GM19043 (cell line): ENCODE measurements around the gene HARBI1.
"Not testable (repeated sequence)": the region's sequence is repeated elsewhere in the genome, so short reads cannot be mapped to it uniquely, and the experiment has no call there.

Experiments used
- ATAC-seq: cut with Tn5 transposase; IDR thresholded peaks from one replicate; pipeline ENCODE4 v1.9.1; 2021; ENCODE audit warnings: low read depth; ENCODE audit not compliant: unreplicated experiment

HARBI1 gene

DNA sequence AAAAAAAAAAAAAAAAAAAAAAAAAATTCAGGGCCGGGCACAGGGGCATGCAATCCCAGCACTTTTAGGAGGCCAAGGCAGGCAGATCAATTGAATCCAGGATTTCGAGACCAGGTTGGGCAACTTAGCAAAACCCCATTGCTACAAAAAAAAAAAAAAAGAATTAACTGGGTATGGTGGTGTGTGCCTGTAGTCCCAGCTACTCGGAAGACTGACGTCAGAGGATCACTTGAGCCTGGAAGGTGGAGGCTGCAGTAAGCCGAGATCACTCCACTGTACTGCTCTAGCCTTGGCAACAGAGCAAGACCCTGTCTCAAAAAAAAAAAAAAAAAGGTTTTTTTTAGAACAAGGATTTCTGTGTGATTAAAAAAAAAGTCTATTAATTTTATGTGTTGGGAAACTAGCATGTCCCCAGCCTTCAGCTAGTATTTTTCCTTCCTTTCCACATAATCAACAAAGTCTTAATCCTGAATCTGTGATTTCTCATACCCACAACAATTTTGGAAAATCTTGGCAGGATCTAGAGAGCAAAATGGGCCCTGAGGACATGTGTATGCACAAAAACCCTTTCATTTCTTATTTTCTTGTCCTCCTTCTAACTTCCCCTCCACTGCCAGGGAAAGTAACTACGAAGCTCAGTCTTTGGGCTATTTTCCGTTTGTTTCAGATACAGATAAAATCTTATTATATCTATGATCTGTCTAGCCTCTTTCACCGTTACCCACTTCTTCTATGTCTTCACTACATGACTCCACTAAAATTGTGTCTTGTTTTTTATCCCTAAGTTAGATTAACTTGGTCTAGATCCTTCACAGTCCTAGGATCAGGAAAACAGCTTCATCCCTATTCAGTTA is 17.5 kb downstream of the HARBI1 start:
- ATAC-seq, result no peak

DNA sequence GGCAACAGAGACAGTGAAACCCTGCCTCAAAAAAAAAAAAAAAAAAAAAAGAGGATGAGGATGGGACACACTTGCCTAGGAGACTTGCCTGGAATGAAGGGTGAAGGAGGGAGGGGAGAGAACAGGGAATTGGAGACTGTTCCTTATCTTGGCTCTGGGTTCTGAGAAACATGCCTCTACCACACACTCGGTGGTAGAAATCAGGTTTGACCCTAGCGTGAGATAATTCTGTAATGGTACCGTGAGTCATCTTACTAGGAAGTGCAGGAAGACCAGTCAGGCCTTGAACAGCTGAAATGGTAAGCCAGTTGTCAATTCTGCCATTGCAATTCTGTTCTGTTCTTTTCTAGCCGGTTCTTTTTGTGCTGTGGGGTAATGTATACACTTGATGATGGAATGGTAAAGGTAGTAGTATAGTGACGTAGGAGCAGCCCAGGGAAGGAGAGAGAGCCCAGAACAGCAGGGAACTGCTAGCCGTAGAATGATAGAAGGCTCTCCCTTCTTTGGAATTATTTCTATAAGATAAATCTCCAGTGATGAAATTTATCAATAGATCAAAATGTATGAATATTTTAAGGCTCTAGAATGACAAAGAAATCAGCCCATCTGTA is 19.3 kb downstream of the HARBI1 start:
- no peak for ATAC-seq

DNA sequence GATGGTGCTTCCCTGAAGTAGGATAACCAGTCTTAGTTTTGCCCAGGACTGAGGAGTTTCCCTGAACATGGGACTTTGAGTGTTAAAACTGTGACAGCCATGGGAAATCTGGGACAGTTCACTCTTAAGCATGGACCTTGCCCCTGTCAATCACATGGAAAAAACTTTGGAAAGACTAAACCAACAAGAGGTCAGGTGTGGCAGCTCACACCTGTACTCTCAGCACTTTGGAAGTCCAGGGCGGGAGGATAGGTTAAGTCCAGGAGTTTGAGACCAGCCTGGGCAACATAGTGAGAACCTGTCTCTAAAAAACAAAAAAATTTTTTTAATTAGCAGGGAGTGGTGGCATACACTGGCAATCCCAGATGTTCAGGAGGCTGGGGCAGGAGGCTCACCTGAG is 19.9 kb downstream of the HARBI1 start:
- ATAC-seq, result no peak

DNA sequence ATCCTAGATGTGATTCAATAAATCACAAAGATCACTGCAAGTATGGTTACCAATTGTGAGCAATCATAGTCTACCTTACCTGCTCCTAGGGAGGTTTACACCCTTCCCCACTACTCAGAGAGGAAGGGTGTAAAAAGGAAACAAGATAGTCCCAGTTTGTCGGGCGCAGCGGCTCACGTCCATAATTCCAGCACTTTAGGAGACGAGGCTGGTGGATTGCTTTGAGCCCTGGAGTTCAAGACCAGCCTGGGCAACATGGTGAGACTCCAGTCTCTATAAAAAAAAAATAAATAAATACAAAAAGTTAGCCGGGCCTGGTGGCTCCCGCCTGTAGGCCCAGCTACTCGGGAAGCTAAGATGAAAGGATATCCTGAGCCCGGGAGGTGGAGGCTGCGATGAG is 22.2 kb downstream of the HARBI1 start:
- no peak for ATAC-seq

DNA sequence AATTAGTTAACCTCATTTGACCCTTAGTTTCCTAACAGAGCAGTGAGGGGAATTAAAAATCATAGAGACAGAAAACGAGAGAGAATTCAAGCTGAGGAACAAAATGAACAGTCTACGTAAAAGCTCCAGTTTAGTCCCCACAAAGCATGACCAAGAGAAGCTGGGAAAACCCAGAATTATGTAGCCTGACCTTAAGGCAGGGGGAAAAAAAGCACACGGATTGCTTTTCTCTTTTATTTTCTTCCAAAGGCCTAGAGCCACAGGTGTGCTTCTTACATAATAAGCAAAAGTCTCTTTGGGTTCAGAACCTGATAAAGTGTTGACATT is 22.7 kb downstream of the HARBI1 start:
- no peak for ATAC-seq

DNA sequence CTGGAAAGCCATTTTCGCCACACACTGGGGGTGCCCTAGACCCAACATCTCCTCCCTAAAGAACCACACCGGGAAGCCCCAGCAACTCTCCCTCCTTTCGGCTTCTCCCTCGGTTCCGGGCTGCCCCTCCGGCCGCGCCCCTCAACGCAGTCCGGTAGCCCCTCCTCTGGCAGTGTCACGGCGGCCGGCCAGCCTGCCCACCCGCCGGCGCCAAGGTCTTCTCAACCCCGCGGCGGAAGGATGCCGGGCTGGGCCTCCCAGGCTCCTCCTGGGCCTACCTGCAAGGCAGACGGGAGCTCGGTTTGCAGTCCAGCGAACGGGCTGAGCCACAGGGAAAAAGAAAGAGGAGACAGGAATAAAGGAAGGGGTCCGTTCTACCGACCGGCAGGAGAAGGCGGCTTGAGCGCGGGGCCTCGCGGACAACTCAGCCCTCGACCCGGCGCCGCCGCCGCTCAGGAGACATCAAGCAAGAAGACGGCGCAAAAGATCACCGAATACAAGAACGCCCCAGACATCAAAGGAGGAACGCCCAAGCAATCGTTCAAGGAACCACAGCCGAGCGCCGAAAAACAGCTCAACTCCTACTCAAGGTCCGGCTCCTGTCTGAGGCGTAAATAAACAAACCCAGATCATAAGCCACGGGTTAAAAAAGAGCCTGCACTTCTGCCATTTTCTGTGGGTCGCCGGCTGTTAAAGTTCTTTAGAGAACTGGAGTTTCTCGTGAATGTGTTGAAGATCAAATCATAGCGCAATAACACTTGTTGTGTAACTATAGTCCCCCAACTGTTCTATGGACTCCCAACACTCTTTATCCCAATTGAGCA is 23.3 kb downstream of the HARBI1 start, which contains the start of gene AMBRA1:
TSS of gene AMBRA1 (minus strand) at position 474 of the 824 bp plus-strand sequence. CDS start 45,643 bp downstream, outside the sequence.
- ATAC-seq, result peak; percentile 75

DNA sequence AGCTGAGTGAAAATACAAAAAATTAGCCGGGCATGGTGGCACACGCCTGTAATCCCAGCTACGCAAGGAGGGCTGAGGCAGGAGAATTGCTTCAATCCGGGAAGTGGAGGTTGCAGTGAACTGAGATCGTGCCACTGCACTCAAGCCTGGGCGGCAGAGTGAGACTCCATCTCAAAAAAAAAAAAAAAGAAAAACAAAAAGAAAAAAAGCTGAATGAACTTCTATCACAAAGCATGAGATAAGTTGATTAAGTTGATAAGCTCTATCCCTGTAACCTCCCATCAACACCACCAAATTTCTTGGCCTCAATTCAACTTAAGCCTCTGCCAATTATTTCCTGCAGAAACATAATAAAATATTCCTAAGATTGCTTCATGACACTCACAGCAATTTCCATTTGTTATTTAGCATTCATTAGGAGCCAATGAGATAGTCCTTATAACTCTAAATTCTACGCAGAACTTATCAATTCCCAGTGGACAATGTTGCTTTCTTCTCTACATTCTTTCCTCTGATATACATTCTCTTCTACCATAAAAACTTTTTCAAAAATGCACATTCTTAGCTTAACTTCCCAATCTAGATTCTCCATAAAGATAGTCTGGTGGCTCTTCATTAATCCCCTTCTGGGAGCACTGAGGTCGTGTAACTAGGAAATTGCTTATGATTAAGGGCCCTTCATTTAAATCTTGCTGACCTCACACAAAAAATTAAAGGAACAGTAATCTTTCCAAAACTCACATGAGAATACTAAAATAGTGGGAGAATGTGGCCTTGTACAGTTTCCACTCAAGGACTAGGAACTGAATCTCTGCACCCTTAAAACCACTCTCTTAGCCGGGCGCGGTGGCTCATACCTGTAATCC is 26.1 kb downstream of the HARBI1 start:
- no peak for ATAC-seq

DNA sequence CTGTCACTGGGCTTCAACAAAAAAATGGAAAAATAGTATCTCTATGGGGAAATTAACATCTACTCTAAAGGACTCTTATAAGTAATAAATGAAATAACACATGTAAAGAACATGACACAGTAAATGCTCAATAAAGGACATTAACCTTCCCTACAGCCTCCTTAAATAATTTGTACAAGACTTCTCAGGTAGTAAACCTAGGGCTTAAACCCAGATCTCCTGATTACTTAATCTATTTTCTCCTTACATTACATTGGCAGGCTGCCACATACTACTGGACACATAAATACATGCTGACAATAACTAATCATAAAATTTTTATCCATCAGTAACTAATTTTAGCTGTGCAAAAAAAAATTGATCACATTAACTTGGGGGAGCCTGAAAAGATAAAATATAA is 28.1 kb downstream of the HARBI1 start:
- no peak for ATAC-seq

DNA sequence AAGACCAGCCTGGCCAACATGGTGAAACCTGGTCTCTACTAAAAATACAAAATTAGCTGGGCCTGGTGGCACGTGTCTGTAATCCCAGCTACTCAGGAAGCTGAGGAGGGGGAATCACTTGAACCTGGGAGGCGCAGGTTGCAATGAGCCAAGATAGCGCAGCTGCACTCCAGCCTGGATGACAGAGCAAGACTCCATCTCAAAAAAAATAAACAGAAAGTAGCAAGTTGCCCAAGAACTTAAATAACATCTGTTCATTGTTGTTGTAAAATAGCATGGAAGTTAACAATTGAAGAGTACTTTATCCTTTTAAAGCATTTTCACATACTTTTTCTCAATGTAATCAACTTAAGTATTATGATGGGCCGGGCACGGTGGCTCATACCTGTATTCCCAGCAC is 28.9 kb downstream of the HARBI1 start:
- no peak for ATAC-seq

DNA sequence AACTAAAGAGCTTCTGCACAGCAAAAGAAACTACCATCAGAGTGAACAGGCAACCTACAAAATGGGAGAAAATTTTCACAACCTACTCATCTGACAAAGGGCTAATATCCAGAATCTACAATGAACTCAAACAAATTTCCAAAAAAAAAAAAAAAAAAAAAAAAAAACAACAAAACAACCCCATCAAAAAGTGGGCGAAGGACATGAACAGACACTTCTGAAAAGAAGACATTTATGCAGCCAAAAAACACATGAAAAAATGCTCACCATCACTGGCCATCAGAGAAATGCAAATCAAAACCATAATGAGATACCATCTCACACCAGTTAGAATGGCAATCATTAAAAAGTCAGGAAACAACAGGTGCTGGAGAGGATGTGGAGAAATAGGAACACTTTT is 33.5 kb downstream of the HARBI1 start:
- ATAC-seq, result not testable (repeated sequence)

DNA sequence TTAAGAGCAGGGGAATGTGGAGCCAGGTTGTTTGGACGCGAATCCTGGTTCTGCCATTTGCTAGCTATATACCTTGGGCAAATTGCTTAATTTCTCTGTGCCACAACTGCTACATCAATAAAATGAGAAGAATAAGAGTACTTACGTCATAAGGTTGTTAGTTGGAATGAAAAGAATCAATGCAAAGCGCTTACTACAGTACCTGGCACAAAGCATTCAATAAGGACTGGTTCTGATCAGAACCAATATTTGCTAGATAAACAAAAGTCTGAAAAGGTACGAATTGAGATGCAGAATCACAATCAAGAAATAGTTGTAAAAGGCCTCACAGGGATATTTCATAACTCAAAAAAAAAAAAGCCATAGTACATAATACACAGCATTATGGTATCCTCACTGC is 34.4 kb downstream of the HARBI1 start:
- no peak for ATAC-seq

DNA sequence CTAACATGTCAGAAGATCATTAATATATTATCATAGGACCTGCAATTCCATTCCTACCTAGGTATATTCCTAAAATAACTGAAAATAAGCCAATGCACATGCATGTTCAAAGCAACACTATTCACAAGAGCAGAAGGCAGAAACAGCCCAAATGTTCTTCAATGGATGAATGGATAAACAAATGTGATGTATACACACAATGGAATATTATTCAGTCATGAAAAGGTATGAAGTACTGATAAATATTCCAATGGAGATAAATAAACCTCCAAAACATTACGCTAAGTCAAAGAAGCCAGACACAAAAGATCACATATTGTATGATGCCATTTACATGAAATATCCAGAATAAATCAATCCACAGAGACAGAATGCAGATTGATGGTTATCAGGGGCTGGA is 40.0 kb downstream of the HARBI1 start:
- no peak for ATAC-seq

DNA sequence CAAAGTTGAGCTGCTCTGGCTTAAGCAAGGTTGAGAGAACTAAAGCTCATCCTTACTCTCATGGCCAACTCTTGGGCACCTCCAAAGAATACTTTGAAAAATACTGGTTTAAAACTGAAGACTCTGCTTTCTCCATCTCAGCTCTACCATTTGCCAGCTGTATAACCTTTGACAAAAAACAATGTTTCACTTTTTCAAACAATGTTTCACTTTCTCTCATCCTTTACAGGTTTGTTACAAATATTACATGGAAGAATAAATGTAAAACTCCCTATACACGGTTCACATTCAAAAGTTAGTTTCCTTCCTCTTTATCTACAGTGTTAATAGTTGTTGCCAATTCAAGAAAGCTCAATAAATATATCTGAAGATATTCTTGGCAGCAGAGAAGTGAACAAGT is 42.4 kb downstream of the HARBI1 start:
- ATAC-seq, result no peak

DNA sequence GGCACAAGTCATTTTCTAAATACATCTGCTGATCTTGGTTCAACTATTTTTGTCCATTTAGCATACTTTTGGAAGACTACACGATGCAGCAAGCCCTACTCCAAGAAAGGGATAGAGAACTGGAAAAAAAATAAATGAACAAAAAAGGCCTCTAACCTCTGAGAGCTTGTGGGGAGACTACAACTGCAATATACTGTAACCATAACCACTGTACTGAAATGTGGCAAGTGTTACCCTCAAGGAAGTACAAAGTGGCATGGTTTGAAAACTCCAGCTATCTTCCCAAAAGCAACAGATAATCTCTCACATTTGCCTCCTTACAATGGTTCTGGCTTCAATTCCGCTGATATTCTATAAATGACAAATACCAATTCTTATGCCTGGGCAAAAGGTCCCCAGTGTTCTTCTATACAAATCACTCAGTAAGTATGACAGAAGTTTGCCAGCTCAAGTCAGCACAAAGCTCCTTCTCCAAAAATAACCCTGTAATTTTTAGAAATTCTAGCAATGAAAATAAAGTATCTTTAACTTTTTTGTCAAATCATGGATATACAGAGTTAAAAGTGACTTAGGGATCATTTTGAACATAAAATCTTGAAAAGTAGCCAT is 46.1 kb downstream of the HARBI1 start:
- no peak for ATAC-seq

DNA sequence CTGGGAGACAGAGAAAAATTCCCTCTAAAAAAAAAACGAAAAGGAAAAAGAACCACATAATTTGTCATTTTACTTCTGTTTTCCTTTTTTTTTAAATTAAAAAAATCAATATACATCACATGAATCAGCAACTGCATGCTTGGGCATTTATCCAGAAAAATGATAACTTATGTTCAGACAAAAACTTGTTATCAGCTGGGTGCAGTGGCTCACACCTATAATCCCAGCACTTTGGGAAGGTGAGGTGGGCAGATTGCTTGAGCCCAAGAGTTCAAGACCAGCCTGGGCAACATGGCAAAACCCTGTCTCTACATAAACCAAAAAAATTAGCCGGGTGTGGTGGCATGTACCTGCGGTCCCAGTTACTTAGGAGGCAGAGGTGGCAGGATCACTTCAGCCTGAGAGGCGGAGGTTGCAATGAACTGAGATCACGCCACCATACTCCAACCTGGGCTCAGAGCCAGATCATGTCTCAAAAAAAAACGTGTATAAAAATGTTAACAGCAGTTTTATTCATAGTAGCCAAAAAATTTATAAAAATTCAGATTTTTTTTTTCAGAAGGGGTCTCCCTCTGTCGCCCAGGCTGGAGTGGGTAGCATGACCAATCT is 51.7 kb downstream of the HARBI1 start:
- no peak for ATAC-seq

DNA sequence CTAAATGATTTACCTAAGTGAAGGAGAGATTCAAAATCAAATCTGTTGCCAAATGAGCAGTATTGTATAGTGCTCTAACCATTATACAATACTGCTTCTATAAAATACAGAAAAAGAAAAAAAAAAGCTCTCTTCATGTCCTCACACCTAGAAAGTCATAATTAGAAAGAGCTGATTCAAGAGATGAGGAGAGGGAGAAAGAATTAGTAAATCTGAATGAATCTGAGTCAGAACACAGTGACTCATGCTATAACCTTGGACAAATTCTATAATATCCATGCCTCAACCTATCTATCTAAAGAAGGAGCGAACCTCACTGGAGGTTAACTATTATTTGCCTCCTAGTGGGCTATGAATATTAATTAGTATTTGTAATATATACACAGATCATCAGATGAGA is 52.6 kb downstream of the HARBI1 start:
- ATAC-seq, result no peak

DNA sequence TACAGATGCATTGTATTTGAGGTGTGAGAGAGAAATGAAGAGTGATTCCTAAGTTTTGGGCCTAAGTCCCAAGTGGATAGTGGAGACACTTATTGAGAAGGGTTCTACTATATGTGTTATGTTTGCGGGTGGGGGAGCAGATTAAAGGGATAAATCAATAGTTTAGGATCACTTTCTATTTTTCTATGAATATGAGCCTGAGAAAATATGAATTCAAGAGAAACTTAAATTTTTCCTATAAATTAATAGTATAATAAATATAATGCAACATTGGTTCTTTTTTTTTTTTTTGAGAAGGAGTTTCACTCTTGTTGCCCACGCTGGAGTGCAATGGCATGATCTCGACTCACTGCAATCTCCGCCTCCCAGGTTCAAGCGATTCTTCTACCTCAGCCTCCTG is 54.5 kb downstream of the HARBI1 start:
- no peak for ATAC-seq

DNA sequence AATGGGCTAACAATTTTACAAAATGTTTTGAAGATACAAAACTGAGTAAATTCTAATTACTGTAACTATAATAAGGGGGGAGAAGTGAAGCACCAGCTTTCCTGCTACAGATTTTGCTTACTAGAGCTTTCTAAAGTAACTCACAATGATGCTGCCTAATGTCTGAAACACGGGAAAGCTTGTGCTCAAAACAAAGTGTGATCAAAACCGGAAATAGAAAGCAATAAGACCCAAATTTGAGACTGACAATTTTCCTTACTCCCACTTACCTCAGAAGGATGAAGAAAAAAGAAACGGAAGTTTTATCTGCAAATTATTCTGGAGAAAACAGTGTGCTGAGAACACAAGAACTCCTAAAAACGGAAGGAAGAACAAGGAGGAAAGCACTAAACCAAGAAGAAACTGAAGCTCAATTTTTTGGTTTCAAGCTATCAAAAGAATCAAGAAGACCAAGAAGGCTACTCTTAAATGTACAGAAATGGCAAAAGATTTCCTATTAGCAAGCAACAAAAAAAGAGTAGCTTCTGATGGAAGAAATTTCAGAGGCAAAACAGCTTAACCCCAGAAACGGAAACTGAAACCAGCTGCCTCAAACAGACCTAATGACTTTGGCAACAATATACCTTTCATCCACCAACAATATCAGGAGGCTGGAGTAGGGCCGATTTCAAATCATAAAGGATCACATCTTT is 56.6 kb downstream of the HARBI1 start:
- ATAC-seq, result no peak

DNA sequence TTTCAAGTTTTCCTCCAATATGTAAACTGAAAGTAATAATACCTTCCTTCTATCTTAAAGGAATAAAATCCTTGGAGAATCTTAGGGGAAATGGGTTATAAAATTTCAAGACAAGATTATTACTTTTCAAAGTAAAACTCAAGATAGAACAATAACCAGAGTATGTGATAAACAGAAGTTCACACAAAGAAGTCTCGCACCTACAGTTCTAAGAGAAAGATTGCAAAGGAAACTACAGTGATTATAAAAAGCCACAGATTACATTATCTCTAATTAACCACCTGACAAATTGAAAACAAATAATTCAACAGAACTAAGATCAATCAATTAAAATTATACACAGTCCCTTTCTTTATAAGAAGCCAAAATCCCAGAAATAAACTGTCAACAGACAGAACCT is 57.2 kb downstream of the HARBI1 start:
- no peak for ATAC-seq
